Cardiac atrium fibroblast (primary cell): ENCODE measurements around the gene TRPC1. TPM values are rescaled to one million over a fixed set of nuclear protein-coding genes. Genes with fewer than 3 reads are reported as not detected.

Experiments
- total RNA-seq: library from RNA; depleted of rRNA; stranded (reverse); fragments of >200 nt; gene quantifications from 2 replicates; pipeline ENCODE4 v1.2.3, GENCODE V29; 2015

The TRPC1 gene
- 5.4 and 7.3 TPM in 2 replicates for total RNA-seq

GRCh38 chr3:142723968-142724681 lies at the start of gene TRPC1:
TSS of gene TRPC1 (plus strand) at chr3:142724034. CDS start at chr3:142724560, 526 bp downstream.

Other genes starting within 250 kb of the TRPC1 start
- 9.2 and 13.3 TPM in 2 replicates for gene ATR, start 145.3 kb upstream of the TRPC1 start, total RNA-seq
- gene PLS1, start 127.6 kb upstream of the TRPC1 start, total RNA-seq, result 0.16 TPM in 1 of 2 replicates, not detected in the other
- 38.1 and 44.8 TPM in 2 replicates for gene PCOLCE2, start 165.0 kb downstream of the TRPC1 start, total RNA-seq
- gene PAQR9, start 239.6 kb downstream of the TRPC1 start, total RNA-seq, result not detected in 2 replicates